GM18520 (cell line): ENCODE results near the gene SEMA4D.

Source experiments
- ATAC-seq: cut with Tn5 transposase; IDR thresholded peaks from one replicate; pipeline ENCODE4 v1.9.1; 2021; ENCODE audit not compliant: unreplicated experiment

The SEMA4D gene

DNA sequence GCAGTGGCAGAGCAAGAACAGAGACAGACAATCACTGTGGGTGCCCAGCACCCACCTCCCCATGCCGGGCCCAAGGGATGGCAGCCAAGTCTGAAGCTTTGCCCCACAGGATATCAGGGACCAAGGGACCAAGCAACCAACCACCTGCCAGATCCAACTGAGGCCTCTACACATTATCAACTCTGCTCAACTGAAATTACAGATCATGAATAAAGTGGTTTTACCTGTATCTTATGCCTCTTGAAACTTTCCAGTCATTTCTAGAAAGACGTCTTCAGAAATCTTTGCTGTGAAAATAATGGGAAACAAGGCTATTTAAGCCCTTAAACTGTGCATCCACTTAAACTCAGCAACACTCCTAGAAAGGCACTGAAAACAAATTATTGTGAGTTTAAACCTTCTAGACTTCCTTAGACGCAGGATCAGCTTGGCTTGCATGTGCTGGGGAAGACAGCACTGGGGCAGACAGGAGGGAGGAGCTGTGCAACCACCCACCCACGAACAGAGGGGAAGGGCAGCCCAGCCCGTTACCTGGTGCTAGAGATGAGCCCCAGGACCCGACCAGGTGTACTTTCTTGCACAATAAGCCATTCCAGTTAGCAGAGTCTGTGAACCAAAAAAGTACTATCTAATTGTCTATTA lies 80.0 kb downstream of the SEMA4D start:
- no peak for ATAC-seq

DNA sequence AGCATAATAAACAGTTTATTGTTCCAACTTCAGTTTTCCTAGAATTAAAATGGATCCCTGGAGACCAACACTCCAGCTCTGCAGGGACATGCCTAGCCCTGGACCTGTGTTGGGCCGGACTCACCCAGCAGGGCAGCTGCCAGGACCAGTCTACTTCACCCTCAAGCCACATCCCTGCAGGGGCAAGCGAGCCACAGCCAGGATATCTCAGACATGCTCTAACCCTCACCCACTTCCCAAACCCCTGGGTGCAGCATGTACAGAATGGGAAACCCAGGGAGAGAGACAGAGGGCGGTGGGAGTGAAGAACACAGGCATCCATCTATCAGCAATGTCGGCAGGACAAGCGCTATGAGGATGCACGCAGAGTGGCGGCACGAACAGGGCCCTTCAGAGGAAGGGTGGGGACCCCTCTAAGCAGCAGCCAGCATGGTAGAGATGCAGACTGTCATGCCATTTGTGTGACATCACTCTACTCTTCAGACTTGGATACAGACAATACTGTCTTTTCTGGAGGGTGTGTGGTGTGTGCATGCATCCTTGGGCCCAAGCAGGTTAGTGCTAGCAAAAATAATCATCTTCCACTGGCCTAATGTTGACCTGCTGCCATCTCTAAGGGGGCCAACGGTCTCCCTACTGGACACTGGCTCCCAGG lies 83.1 kb downstream of the SEMA4D start:
- ATAC-seq, result no peak

DNA sequence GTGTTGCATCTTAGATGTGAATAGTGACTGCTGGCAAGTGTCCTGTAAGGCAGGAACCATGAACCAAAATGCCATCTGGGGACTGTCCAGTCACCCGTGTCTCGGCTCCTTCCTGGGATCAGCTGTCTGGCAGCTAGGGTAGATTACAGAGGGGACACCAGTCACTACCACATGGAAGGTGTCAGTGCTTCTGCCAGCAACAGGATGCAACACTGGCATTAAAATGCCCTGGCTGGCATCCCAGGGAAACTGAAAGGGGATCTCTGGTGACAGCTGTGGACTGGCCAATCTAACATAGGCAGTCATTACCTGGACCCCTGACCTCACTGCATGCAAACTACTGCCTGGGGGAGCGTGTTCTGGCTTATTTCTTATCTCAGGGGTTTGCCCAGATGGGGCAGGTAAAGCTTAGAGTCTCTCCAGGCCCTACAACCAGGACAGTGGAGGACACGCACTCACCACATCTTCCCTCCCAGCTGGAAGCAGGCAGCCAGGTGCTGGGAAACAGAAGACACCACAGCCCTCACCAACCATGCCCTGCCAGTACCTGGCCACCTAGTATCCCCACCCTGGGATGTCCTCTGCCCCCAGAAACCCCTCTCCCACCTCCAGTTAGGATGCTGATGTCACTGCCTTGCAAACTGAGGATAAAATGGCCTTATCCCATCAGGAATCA lies 83.8 kb downstream of the SEMA4D start:
- no peak for ATAC-seq

DNA sequence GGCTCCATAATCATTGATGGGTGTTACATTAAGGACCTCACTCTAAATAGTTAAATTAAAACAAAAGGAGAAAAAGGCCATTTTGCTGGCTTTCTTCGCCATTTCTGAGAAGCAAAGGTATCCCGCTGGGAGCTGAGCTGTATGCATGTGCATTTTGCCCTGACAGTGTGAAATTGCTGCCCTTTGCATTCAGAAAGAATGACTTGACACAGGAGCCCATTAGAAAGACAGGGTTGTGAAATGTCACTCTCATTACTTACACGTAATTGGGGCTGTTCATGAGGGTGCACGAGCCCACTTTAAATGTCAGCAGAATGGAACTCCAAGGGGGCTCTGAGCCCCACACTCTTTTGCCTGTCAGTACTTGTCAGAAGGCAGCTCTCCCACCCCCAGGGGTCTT lies 85.0 kb downstream of the SEMA4D start:
- ATAC-seq, result no peak

DNA sequence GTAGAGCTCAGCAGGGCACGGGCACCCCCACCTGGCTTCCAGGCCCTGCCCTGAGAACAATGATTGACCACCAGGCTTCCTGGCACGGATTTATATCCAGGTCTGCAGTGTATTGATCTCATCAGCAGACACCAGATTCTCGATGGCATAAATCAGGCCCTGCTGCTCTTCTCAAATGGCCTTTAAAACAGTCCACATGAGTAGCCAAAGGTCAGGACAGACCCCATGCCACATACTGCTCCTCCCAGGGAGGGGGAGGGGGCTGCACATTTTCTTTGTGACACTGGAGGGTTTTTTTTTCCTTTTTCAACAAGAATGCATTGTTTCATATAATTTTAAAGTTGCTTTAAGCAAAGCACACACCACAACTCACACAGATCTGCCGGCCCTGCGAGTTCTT lies 85.4 kb downstream of the SEMA4D start:
- ATAC-seq, result no peak

DNA sequence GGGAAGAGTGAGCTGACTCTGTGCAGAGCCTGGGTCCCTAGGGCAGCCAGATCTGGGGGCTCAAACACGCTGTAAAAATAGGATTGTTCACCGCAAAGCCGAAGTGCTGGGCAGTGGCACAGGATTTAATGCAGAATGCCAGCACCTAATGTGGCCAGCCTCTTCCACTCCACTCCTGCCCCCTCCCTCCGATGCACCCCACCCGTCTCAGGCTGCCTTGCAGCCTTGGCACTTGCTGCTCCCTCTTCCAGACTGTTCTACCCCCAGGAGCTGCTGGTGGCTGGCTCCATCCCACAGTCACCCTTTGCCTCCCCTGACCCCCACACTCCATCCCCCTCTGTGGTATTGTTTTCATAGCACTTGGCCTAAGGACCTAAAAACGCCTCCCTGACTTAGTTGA lies 86.2 kb downstream of the SEMA4D start:
- no peak for ATAC-seq

DNA sequence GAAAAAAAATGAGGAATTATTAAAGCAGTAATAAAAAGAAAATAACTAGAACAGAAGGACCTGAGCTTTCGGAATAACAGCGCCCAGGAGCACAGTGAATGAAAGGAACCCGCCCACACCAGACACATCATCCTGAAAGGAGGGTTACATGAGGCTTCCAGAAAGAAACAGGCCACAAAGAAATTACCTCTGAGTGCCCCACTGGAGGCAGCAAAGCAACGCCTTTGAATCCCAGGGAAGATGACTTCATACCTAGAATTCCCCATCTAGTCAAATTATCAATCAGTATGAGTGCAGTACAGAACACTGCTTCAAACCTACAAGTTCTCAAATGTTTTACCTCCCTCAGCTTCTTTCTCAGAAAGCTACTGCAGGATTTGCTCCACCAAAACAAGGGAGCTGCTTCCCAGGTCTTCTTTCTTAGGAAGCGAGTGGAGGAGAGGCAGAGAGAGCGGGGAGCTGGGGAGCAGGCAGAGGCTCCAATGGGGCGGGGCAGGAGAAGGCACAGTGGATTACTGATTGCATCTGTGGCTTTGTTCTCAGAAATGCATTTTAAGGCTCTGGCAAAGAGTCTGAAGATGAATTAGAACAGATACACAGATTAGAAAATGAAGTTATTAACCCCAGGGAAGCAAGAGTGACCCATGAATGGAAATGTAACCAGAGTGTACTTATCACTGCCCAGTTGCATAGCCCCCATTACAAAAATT lies 87.1 kb downstream of the SEMA4D start:
- ATAC-seq, result peak; percentile 38

DNA sequence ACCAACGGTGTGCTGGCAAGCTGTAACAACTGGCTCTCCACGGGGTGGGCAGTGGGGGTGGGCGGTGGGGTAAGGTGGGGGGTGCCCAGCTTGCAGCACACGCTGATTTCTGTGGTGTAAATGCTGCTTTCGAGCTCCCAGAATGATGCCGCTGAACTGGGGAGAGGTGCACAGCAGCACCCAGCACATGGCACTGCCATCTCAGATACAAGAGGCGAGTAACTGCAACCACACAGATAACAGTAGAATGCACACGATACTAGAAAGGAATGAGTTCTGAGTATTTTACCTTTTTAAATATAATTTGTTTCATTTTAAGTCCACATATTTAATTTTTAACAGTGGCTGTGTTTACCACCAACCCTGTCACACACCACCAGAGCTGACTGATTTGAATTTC lies 87.9 kb downstream of the SEMA4D start:
- ATAC-seq, result no peak

DNA sequence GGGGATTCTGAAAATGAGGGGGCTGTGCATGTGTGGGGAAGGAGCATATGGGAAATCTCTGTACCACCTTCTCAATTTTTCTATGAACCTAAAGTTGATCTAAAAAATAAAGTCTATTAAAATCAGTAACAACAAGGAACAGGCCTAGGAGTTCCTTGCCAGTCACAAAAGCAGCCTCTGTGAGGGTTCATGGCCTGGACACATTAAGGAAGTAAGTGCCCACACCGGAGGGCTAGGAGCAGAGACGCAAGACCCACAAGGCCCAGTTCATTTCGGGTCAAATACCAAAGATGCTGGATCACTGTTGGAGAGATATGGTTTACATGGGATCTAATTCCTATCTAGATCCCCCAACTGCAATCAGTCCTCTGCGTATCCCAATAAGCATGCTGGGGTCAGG lies 88.4 kb downstream of the SEMA4D start:
- ATAC-seq, result no peak

DNA sequence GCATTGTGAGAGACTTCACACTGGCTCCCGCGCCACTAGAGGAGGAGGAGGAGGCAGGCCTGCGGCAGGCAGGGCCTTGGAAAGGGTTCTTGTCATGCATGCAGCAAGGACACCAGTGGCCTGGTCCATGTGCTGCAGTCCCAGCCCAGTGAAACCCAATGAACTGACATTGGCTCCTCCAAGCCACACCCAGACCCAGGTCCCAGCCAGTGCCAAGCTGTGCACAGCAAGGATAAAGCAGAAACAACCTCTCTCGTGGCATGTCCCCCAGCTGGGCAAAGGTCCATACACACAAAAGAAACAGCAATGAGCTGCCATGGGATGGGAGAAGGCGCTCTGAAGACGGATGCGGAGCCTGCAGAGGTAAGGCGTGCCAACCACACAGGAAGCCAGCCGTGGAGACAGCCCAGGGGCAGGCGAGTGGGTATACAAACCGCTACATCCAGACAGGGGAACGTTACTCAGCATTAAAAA lies 89.2 kb downstream of the SEMA4D start:
- ATAC-seq, result no peak

DNA sequence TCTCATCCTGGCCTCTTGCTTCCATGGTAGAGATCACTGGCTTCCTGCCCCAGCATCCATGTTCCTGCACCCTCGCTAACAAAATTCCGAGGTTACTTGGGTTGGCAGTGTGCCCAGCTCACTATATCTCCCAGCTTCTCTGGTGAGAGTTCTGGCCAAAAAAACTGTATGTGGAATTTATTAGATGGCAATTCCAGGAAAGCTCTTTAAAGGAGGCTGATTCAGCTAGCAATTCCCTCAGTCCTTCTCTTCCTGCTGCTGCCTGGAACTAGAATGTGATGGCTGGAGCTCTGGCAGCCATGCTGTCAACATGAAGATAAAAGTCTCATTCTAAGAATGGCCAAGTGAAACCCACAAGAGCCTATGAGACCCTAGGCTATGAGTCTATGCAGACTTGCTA lies 90.8 kb downstream of the SEMA4D start:
- no peak for ATAC-seq

DNA sequence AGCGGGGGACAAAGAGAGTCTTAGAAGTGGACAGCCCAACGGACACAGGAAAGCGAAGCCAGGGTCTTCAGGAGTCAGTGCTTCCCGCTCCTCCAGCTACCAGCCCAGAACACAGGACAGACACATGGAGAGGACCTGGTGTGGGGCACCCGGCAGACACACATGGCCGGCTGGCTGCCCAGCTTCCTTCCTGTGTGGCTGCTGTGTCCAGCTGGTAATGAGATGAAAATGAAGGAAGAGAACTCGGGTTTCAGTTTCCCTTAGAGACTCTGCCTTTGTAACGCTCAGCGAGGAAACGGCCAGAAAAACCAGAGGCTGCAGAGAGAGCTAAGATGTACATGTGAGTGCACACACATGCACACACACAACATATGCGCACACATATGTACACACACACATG lies 92.1 kb downstream of the SEMA4D start:
- ATAC-seq, result peak; percentile 34

DNA sequence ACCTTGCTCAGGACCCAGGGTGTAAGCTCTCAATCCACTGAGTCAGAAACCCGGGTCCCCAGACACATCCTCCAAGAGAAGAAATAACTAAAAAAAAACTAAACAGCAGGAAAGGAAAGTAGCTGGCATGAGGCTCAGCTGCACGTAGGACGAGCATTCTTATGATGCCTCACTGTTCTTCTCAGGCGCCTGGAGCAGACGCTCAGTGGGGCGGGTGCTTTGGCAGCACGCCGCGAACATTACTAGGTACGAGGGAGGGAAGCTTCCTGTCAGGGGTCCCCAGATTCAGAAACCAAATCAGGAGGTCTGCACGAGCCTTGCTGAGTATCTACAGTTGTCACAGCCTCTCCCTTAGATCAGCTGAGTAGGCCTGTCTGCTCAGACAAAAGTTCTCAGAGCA lies 93.8 kb downstream of the SEMA4D start:
- no peak for ATAC-seq

DNA sequence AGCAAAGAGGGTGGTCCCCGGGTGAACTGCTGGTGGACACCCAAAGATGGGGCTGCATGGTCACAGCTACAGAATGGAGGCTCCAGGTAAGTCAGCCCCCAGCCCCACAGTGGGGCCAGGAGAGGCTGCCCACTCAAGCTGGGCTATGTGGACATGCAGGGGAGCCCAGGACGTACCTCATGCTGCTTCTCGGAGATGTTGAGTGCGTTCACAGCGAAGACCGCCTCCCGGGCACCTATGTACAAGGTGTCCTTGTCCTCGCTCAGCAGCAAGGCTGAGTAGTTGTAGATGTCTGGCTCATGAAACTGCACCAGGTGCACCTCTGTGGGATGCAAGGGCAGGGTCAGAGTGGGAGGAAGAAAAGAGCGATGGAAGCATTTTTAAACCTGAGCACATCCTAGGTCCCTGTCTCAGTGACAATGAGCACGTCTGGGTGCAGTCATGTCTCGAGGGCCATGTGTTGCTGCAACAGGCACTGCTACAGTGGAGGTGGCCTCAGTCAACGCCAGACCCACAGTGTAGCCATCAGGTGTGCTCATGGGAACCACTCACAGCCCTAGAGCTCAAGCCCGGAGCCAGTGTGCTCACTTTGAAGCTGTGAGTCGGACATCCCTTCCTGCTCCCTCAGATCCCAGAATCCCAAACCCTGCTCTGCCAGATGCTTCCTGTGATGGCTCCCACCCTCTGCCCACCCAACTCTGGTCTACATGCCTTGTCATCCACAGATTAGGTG lies 95.1 kb downstream of the SEMA4D start:
- no peak for ATAC-seq

DNA sequence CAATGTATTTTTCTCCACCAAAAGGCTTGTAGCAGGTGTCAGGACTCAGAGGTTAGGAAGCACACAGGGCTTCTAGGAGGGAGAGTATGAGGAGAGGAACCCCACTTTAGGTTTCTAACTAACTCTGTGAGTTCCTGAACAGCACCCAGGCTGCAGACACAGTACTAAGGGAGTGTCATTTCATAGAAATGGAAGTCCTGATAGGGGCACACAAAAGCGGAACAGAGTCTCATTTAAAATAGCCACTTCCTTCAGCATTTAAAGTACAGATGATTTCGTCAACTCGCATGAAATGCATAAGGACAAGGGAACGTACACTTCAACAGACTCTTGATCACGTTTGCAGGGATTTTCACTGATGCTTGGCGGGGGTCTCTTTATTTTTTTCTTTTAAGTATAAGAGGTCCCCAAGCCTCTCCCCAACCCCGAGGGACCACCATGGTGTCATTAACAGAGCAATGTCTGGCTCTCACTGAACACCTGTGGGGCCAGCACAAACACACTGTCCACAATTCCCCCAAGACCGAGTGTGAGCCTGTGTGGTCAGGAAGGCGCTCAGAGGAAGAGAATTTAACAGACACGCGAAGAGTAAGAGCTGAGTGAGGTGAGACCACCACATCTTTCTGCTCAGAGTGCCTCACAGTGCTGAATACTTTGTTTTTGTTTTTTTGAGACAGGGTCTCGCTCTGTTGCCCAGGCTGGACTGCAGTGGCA lies 97.4 kb downstream of the SEMA4D start:
- ATAC-seq, result no peak

DNA sequence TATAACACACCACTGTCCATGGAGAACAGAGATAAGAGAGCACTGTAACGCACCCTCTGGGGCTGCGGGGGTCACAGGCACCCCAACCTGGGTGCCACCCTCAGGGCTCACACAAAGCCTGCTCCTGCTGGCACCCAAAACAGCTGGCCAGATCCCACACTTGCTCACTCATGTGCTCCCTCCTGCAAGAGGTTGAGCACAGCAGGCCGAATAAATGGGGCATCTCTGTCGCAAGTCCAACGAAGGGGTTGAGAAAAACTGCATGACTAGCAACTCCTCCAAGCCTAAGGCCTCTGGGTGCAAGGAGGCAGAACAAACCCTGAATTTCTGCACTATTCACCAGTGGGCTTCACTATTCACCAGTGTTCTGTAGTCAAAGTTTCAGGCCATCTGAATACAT lies 99.3 kb downstream of the SEMA4D start:
- ATAC-seq, result no peak

DNA sequence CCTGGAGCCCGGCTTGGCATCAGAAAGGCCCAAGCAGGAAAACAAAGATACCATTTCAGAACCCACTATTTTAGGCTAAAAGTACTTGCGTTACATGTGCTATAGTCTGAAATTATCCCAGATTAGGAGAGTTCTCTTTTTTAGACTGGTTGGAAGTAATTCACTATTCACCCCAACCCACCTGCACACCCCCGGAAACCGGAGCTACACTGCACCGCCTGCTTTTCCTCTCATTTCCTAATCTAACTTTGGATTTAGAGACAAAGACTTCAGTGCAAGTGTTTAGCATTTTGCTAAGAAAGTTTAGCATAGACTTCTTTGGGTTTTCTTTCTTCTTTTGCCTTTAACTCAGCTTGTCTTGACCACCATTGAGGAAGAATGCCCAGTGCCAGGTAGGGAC lies 100.4 kb downstream of the SEMA4D start:
- no peak for ATAC-seq

DNA sequence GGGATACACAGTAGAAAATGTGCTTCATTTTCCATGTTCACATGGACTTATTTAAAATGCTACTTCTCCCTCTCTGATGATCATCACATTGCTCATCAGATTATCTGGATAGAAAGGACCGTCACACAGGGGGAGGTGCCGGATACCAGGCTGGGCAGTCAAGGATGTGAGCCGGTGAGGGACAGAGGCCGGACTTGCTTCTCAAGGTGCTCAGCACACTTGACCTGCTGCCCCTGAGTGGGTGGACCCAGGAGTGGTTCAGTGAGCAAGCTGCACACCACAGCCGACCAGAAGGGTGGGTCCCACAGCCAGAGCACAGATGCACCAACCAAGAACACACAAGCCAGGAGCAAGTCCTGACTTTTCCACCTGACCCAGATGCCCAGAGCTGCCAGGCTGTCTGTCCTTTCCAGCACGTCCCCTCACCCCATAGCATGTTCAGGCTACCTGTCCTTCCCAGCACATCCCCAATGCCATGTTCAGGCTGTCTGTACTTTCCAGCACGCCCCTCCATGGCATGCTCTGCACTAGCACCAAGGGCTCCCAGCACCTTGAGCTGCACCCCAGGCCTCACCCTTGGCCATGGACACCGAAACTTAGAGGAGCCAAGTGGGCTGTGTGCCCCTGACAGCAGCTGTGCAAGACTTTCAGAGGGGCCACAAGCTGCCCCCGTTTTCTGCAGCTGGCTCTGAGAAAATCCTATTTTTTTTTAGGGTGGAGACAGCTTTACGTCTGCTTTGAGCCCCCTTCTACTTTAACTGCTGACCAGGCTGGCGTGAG lies 101.8 kb downstream of the SEMA4D start:
- ATAC-seq, result no peak

DNA sequence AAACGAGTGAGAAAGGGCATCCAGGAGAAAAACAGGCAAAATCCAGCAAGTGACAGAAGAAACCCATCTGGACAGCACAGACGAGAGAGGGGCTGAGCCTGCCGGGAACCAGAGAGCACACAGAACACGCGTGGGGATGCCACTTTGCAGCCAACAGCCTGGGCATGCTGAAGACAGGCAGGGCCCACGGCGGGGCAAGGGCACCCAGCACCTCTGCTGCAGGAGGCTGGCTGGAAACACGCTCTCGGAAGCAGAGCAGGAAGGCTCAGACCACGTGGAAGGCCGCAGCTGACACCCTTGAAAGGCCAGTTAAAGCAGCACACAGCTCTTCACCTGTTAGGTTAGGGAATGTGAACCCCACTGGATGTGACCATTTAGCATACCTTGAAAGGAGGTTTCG lies 103.5 kb downstream of the SEMA4D start:
- ATAC-seq, result no peak

DNA sequence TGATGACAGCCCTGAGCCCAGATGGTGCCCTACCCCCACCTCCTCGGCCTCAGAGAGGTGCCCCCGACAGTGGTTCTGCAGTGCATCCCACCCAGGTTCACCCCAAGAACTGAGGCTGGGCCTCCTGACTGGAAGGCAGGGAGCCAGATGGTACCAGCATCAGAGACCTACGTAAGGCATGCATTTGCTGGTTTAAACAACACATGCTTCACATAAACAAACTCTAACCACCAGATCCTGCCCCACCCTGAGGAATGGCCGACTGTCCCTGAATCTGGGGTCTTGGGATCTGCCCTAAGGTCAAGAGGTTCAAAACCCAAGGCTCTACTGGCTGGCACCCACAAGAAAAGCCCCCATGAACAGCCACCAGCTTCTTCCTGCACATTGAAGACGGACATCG lies 106.3 kb downstream of the SEMA4D start:
- no peak for ATAC-seq
